Fibroblast of skin of scalp (primary cell): ENCODE results near the gene LDAH.

Experiments
- DNase-seq: peaks from one replicate; pipeline ENCODE4 v3.0.0-alpha.2; 2013

LDAH gene

GRCh38 chr2:20678086-20678395 lies 144.9 kb downstream of the LDAH start:
- DNase-seq, result no peak

- DNase-seq, result no peak
These were observed 145.4 kb downstream of the LDAH start for GRCh38 chr2:20677301-20678085.

- no peak for DNase-seq
These were observed 146.3 kb downstream of the LDAH start for GRCh38 chr2:20676353-20677215.

- no peak for DNase-seq
These were observed 147.1 kb downstream of the LDAH start for GRCh38 chr2:20675701-20676352.

GRCh38 chr2:20674974-20675679 lies 147.8 kb downstream of the LDAH start:
- DNase-seq, result peak; percentile 86

GRCh38 chr2:20674309-20674965 lies 148.5 kb downstream of the LDAH start:
- DNase-seq, result no peak

GRCh38 chr2:20673686-20674308 lies 149.1 kb downstream of the LDAH start:
- DNase-seq, result no peak

- DNase-seq, result no peak
These were observed 150.5 kb downstream of the LDAH start for GRCh38 chr2:20672201-20672951.

GRCh38 chr2:20671736-20672080 lies 151.2 kb downstream of the LDAH start:
- DNase-seq, result no peak

GRCh38 chr2:20671036-20671735 lies 151.7 kb downstream of the LDAH start:
- DNase-seq, result no peak

- DNase-seq, result no peak
These were observed 152.4 kb downstream of the LDAH start for GRCh38 chr2:20670315-20671035.

- DNase-seq, result no peak
These were observed 153.2 kb downstream of the LDAH start for GRCh38 chr2:20669562-20670314.

- no peak for DNase-seq
These were observed 153.9 kb downstream of the LDAH start for GRCh38 chr2:20668871-20669475.

- no peak for DNase-seq
These were observed 154.4 kb downstream of the LDAH start for GRCh38 chr2:20668451-20668850.

GRCh38 chr2:20667531-20668401 lies 155.1 kb downstream of the LDAH start:
- DNase-seq, result no peak

- no peak for DNase-seq
These were observed 155.8 kb downstream of the LDAH start for GRCh38 chr2:20667151-20667530.
